Measurements from ENCODE around the gene PIK3IP1. TPM values are rescaled to one million over a fixed set of nuclear protein-coding genes. Genes with fewer than 3 reads are reported as not detected.

The PIK3IP1 gene
- total RNA-seq, 1 experiment from 2014 or later = 0.87 TPM

GRCh38 chr22:31233001-31233400 is 59.3 kb downstream of the PIK3IP1 start:
- no peak for DNase-seq
- no peaks in the 10 kb centered on the region for H3K27me3 ChIP-seq (ENCODE audit: insufficient read depth, low read length)
- H2BK20ac ChIP-seq (ENCODE audit: low read depth, low read length, poor library complexity, severe bottlenecking) = no peak overlapping the region
- Mint-ChIP-seq H3K4me3 (no peak overlapping the region), H3K4me1 (peaks cover 10 to 12% of the 10 kb centered on the region in 2 experiments), H3K36me3 (ENCODE audit: insufficient read depth in 1 of 3, low read depth in 3 of 3) (peaks cover 0 to 35% (median 6%) of the 10 kb centered on the region in 3 experiments; a peak in 4 of 7 replicates), H3K27me3 (ENCODE audit: low read depth) (no peaks in the 10 kb centered on the region), H3K9me3 (no peaks in the 10 kb centered on the region), H3K27ac (0 out of 7 replicates have a peak overlapping the region, but pooled peaks of 1 of the 3 experiments have one; percentile 0)
- H4K8ac ChIP-seq (replicated peaks; ENCODE audit: insufficient read length, low read depth, low read length) = no peak overlapping the region
- H3K23me2 ChIP-seq (ENCODE audit: insufficient read length, low read depth, low read length, poor library complexity, severe bottlenecking) = no peaks in the 10 kb centered on the region
- H3K9ac ChIP-seq (ENCODE audit: extremely low read depth, insufficient read length, low read length) = no peak overlapping the region
- H2AFZ ChIP-seq (ENCODE audit: low read length) = no peak overlapping the region
- no peak overlapping the region for H2BK12ac ChIP-seq (ENCODE audit: insufficient read length, low read depth, low read length)
- no peak overlapping the region for H2BK5ac ChIP-seq (ENCODE audit: insufficient read length, low read length)
- H3T11ph ChIP-seq (ENCODE audit: low read length) = no peak overlapping the region
- no peak overlapping the region for H4K91ac ChIP-seq (ENCODE audit: insufficient read length, low read depth, low read length)
- no peak overlapping the region for H3K4me2 ChIP-seq (ENCODE audit: insufficient read depth, insufficient read length, low read length)
- no peak overlapping the region for H2BK120ac ChIP-seq (ENCODE audit: low read depth, low read length, poor library complexity, severe bottlenecking)
- no peak overlapping the region for H3K18ac ChIP-seq (ENCODE audit: insufficient read length, low read depth, low read length)
- H3K79me1 ChIP-seq (ENCODE audit: insufficient read depth, low read depth, low read length, poor library complexity, severe bottlenecking) = no peaks in the 10 kb centered on the region
- H3K4ac ChIP-seq (ENCODE audit: low read depth, low read length) = no peak overlapping the region
- TF ChIP-seq CTCF (conservative IDR thresholded peaks at IDR 0.05) = no peak
- H3K27ac ChIP-seq (ENCODE audit: insufficient read length, low read depth, low read length) = no peak overlapping the region
- no peaks in the 10 kb centered on the region for H3K4me1 ChIP-seq (ENCODE audit: insufficient read depth, low read length)
- no CpG with 5 or more reads among the region's 3 CpGs for WGBS (ENCODE audit: extremely low coverage, insufficient read length, low lambda C conversion rate)
- no peak overlapping the region for H2AK5ac ChIP-seq (ENCODE audit: insufficient read length, low read length)
- H4K20me1 ChIP-seq (ENCODE audit: control insufficient read depth, insufficient read depth, insufficient read length) = no peaks in the 10 kb centered on the region
- H3K9me3 ChIP-seq (ENCODE audit: control insufficient read depth, low read depth, low read length) = no peaks in the 10 kb centered on the region
- no peak overlapping the region for H2BK15ac ChIP-seq (ENCODE audit: low read depth, low read length)
- H4K5ac ChIP-seq (ENCODE audit: insufficient read length, low read depth, low read length) = no peak overlapping the region
- no peaks in the 10 kb centered on the region for H3K79me2 ChIP-seq (ENCODE audit: insufficient read depth, low read length)
- no peak overlapping the region for H3K14ac ChIP-seq (ENCODE audit: insufficient read depth, low read length)
- H3K56ac ChIP-seq (ENCODE audit: insufficient read length, low read depth, low read length) = no peak overlapping the region
- H3K23ac ChIP-seq (ENCODE audit: insufficient read length, low read depth, low read length) = no peak overlapping the region

Other genes with a start within 250 kb of the PIK3IP1 start
- gene SMTN, start 211.2 kb downstream of the PIK3IP1 start, total RNA-seq (2021) = 21.1 and 23.4 TPM in 2 replicates
- gene SELENOM, start 184.9 kb downstream of the PIK3IP1 start, total RNA-seq (2021) = 18.6 and 20.1 TPM in 2 replicates
- 4.7 and 4.9 TPM in 2 replicates for gene INPP5J, start 169.5 kb downstream of the PIK3IP1 start, total RNA-seq (2021)
- gene PLA2G3, start 152.0 kb downstream of the PIK3IP1 start, total RNA-seq (2021) = 8.2 and 8.3 TPM in 2 replicates
- 21.3 and 24.3 TPM in 2 replicates for gene RNF185, start 132.3 kb downstream of the PIK3IP1 start, total RNA-seq (2021)
- 50.5 and 51.3 TPM in 2 replicates for gene LIMK2, start 80.2 kb downstream of the PIK3IP1 start, total RNA-seq (2021)
- 118 and 120 TPM in 2 replicates for gene PATZ1, start 53.9 kb upstream of the PIK3IP1 start, total RNA-seq (2021)
- gene DRG1, start 107.1 kb upstream of the PIK3IP1 start, total RNA-seq (2021) = 89.1 and 89.5 TPM in 2 replicates
- gene EIF4ENIF1, start 197.4 kb upstream of the PIK3IP1 start, total RNA-seq (2021) = 35.4 and 36.3 TPM in 2 replicates
- gene SFI1, start 204.0 kb upstream of the PIK3IP1 start, total RNA-seq (2021) = 26.4 and 26.7 TPM in 2 replicates